ENCODE measurements around the gene LNX2.
"Not testable (repeated sequence)": the region's sequence is repeated elsewhere in the genome, so short reads cannot be mapped to it uniquely, and the experiment has no call there.

Gene LNX2

DNA sequence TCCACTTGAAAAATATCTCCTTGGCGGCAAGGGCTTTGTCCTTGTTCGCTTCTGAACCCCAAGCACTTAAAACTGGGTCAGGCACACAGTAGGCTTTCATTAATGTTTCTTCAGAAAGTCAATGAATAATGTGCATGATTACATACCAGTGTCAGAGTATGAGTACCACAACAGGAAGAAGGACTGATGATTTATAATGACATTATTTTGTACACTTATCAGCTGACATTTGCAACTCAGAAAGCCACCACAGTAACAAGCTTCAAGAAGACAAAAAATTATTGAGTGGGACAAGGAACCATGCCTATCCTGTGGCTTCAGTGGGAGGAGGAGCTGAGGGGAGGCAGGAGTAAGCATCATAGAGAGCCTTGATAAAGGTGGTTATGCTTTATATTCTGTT is 11.3 kb upstream of the LNX2 start:
- Histone ChIP-seq H3K36me3 (replicated peaks; ENCODE audit: low read depth, low read length) (peaks cover 39% of the 10 kb centered on the region), H3K79me2 (ENCODE audit: low read length) (peaks cover 91% of the 10 kb centered on the region), H3K4me2 (ENCODE audit: low read length) (no peak overlapping the region), H2AFZ (ENCODE audit: low read depth, low read length) (no peak overlapping the region), H3K9me3 (ENCODE audit: insufficient read depth, low read length) (no peaks in the 10 kb centered on the region), H3K4me3 (ENCODE audit: low read length) (no peak overlapping the region), H3K27ac (ENCODE audit: low read length) (no peak overlapping the region), H3K4me1 (ENCODE audit: low read length) (peaks cover 36% of the 10 kb centered on the region), H3K9ac (ENCODE audit: low read length) (no peak overlapping the region), H4K20me1 (ENCODE audit: insufficient read depth, low read length) (peaks cover 67% of the 10 kb centered on the region), H3K27me3 (ENCODE audit: low read depth, low read length) (no peaks in the 10 kb centered on the region)
- TF ChIP-seq, protein P1, sequence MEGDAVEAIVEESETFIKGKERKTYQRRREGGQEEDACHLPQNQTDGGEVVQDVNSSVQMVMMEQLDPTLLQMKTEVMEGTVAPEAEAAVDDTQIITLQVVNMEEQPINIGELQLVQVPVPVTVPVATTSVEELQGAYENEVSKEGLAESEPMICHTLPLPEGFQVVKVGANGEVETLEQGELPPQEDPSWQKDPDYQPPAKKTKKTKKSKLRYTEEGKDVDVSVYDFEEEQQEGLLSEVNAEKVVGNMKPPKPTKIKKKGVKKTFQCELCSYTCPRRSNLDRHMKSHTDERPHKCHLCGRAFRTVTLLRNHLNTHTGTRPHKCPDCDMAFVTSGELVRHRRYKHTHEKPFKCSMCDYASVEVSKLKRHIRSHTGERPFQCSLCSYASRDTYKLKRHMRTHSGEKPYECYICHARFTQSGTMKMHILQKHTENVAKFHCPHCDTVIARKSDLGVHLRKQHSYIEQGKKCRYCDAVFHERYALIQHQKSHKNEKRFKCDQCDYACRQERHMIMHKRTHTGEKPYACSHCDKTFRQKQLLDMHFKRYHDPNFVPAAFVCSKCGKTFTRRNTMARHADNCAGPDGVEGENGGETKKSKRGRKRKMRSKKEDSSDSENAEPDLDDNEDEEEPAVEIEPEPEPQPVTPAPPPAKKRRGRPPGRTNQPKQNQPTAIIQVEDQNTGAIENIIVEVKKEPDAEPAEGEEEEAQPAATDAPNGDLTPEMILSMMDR (IDR thresholded peaks at IDR 0.05; ENCODE audit: low read depth, low read length) = no peak
- TF ChIP-seq EZH2phosphoT487 (IDR thresholded peaks at IDR 0.05; ENCODE audit: low read depth) = no peak

- no peaks in the 10 kb centered on the region for H3K27me3 ChIP-seq (ENCODE audit: low read depth, low read length)
- H4K20me1 ChIP-seq (ENCODE audit: insufficient read depth, low read length) = peaks cover 67% of the 10 kb centered on the region
- no peak overlapping the region for H3K9ac ChIP-seq (ENCODE audit: low read length)
- peaks cover 42% of the 10 kb centered on the region for H3K36me3 ChIP-seq (replicated peaks; ENCODE audit: low read depth, low read length)
- TF ChIP-seq, protein P1 (IDR thresholded peaks at IDR 0.05; ENCODE audit: low read depth, low read length) = no peak
- TF ChIP-seq EZH2phosphoT487 (IDR thresholded peaks at IDR 0.05; ENCODE audit: low read depth) = no peak
- H3K79me2 ChIP-seq (ENCODE audit: low read length) = peaks cover 91% of the 10 kb centered on the region
- no peak overlapping the region for H2AFZ ChIP-seq (ENCODE audit: low read depth, low read length)
- peaks cover 41% of the 10 kb centered on the region for H3K4me1 ChIP-seq (ENCODE audit: low read length)
- H3K9me3 ChIP-seq (ENCODE audit: insufficient read depth, low read length) = no peaks in the 10 kb centered on the region
- no peak overlapping the region for H3K4me3 ChIP-seq (ENCODE audit: low read length)
- H3K4me2 ChIP-seq (ENCODE audit: low read length) = no peak overlapping the region
- no peak overlapping the region for H3K27ac ChIP-seq (ENCODE audit: low read length)
Measured at GRCh38 chr13:27631156-27631555, 10.8 kb upstream of the LNX2 start.

DNA sequence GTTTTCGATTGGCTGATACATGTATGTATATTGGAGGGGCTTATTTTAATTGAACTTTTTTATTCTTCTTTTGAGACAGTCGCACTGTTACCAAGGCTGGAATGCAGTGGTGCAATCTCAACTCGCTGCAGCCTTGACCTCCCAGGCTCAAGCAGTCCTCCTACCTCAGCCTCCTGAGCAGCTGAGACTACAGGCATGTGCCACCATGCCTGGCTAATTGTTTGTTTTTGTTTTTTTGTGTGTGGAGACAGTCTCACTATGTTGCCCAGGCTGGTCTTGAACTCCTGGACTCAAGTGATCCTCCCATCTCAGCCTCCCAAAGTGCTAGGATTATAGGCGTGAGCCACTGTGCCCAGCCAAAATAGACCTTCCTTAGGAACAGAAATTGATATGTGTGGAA is 8.4 kb upstream of the LNX2 start:
- Histone ChIP-seq H3K36me3 (replicated peaks; ENCODE audit: low read depth, low read length) (peaks cover 64% of the 10 kb centered on the region), H4K20me1 (ENCODE audit: insufficient read depth, low read length) (peaks cover 78% of the 10 kb centered on the region), H3K79me2 (ENCODE audit: low read length) (peaks cover 97% of the 10 kb centered on the region), H3K4me1 (ENCODE audit: low read length) (peaks cover 43% of the 10 kb centered on the region)
- not testable (repeated sequence) for H3K27ac ChIP-seq (ENCODE audit: low read length); H3K4me3 ChIP-seq (ENCODE audit: low read length); H2AFZ ChIP-seq (ENCODE audit: low read depth, low read length); H3K4me2 ChIP-seq (ENCODE audit: low read length); H3K27me3 ChIP-seq (ENCODE audit: low read depth, low read length); H3K9ac ChIP-seq (ENCODE audit: low read length); H3K9me3 ChIP-seq (ENCODE audit: insufficient read depth, low read length)

GRCh38 chr13:27628081-27628480 is 7.8 kb upstream of the LNX2 start:
- H4K20me1 ChIP-seq (ENCODE audit: insufficient read depth, low read length) = peaks cover 80% of the 10 kb centered on the region
- no peak overlapping the region for H2AFZ ChIP-seq (ENCODE audit: low read depth, low read length)
- no peaks in the 10 kb centered on the region for H3K9me3 ChIP-seq (ENCODE audit: insufficient read depth, low read length)
- H3K79me2 ChIP-seq (ENCODE audit: low read length) = peaks cover 97% of the 10 kb centered on the region
- H3K9ac ChIP-seq (ENCODE audit: low read length) = no peak overlapping the region
- peaks cover 71% of the 10 kb centered on the region for H3K36me3 ChIP-seq (replicated peaks; ENCODE audit: low read depth, low read length)
- H3K4me3 ChIP-seq (ENCODE audit: low read length) = no peak overlapping the region
- H3K27me3 ChIP-seq (ENCODE audit: low read depth, low read length) = no peaks in the 10 kb centered on the region
- H3K27ac ChIP-seq (ENCODE audit: low read length) = no peak overlapping the region
- no peak overlapping the region for H3K4me2 ChIP-seq (ENCODE audit: low read length)
- TF ChIP-seq EZH2phosphoT487 (IDR thresholded peaks at IDR 0.05; ENCODE audit: low read depth) = no peak
- TF ChIP-seq, protein P1 (IDR thresholded peaks at IDR 0.05; ENCODE audit: low read depth, low read length) = no peak
- H3K4me1 ChIP-seq (ENCODE audit: low read length) = peaks cover 43% of the 10 kb centered on the region

DNA sequence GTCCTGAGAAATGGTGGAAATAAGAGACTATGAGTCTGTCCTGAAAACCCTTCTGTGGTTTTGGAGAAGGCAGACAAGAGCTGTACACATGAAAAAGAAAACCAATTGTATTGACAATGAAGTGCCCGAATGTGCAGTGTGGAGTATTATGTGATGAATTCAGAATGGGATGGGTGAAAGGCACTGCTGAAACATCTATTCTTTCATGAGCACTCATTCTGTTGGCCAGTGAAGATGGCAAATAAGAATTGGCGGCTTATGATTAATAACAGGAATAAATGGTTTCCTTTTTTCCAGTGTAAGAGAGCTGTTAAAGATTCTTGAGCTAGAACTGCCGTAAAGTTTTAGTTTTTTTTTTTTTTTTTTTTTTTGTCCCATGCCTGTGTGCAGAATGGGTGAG is 7.1 kb upstream of the LNX2 start:
- no peak for TF ChIP-seq EZH2phosphoT487 (IDR thresholded peaks at IDR 0.05; ENCODE audit: low read depth)
- TF ChIP-seq, protein P1 (IDR thresholded peaks at IDR 0.05; ENCODE audit: low read depth, low read length) = no peak
- H2AFZ ChIP-seq (ENCODE audit: low read depth, low read length) = no peak overlapping the region
- no peak overlapping the region for H3K4me3 ChIP-seq (ENCODE audit: low read length)
- peaks cover 98% of the 10 kb centered on the region for H3K79me2 ChIP-seq (ENCODE audit: low read length)
- H4K20me1 ChIP-seq (ENCODE audit: insufficient read depth, low read length) = peaks cover 82% of the 10 kb centered on the region
- no peaks in the 10 kb centered on the region for H3K27me3 ChIP-seq (ENCODE audit: low read depth, low read length)
- no peak overlapping the region for H3K27ac ChIP-seq (ENCODE audit: low read length)
- no peak overlapping the region for H3K9ac ChIP-seq (ENCODE audit: low read length)
- H3K9me3 ChIP-seq (ENCODE audit: insufficient read depth, low read length) = no peaks in the 10 kb centered on the region
- peaks cover 71% of the 10 kb centered on the region for H3K36me3 ChIP-seq (replicated peaks; ENCODE audit: low read depth, low read length)
- peaks cover 45% of the 10 kb centered on the region for H3K4me1 ChIP-seq (ENCODE audit: low read length)
- peak overlapping the region; percentile 16; the same call in 1 of the 2 replicates for H3K4me2 ChIP-seq (ENCODE audit: low read length)
